Measurements from ENCODE around the gene DCAF11.

- TF ChIP-seq, protein P1, sequence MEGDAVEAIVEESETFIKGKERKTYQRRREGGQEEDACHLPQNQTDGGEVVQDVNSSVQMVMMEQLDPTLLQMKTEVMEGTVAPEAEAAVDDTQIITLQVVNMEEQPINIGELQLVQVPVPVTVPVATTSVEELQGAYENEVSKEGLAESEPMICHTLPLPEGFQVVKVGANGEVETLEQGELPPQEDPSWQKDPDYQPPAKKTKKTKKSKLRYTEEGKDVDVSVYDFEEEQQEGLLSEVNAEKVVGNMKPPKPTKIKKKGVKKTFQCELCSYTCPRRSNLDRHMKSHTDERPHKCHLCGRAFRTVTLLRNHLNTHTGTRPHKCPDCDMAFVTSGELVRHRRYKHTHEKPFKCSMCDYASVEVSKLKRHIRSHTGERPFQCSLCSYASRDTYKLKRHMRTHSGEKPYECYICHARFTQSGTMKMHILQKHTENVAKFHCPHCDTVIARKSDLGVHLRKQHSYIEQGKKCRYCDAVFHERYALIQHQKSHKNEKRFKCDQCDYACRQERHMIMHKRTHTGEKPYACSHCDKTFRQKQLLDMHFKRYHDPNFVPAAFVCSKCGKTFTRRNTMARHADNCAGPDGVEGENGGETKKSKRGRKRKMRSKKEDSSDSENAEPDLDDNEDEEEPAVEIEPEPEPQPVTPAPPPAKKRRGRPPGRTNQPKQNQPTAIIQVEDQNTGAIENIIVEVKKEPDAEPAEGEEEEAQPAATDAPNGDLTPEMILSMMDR (IDR thresholded peaks at IDR 0.05; ENCODE audit: insufficient read depth, low read depth, low read length): no peak
- no peak for TF ChIP-seq EZH2 (IDR thresholded peaks at IDR 0.05; ENCODE audit: insufficient read depth, low read length)
Observed at GRCh38 chr14:24100982-24101494, 13.5 kb upstream of the DCAF11 start.

All from astrocyte (in vitro differentiated cells and primary cell).